Natural killer cell (primary cell): Measurements from ENCODE around the gene SPIN3. TPM values are rescaled to one million over a fixed set of nuclear protein-coding genes. Genes with fewer than 3 reads are reported as not detected.
"Not testable (repeated sequence)": the region's sequence is repeated elsewhere in the genome, so short reads cannot be mapped to it uniquely, and the experiment has no call there.

Source experiments
- ATAC-seq, 3 donors: fragments of 150-1000 bp in 2 of 3; fragments of 200-7000 bp in 1 of 3; cut with Tn5 transposase; 1 replicate in 1 of 3; 2 replicates in 2 of 3; pipeline ENCODE4 v1.10.0; 2021; ENCODE audit warnings: mild to moderate bottlenecking in 2 of 3, moderate library complexity in 2 of 3
- DNase-seq, 2 donors: peaks; one replicate each; pipeline versions ENCODE4 v3.0.0 to v3.0.0-alpha.2; 2013 to 2021; ENCODE audit warnings: mixed read lengths in 1 of 2
- H3K27ac ChIP-seq: one replicate; pipeline ENCODE4 v1.5.1; 2013; ENCODE audit warnings: mild to moderate bottlenecking, low read length
- H3K27me3 ChIP-seq: one replicate; pipeline ENCODE4 v1.6.1; 2013; ENCODE audit warnings: low read length; ENCODE audit not compliant: control insufficient read depth, insufficient read depth
- H3K36me3 ChIP-seq: one replicate; pipeline ENCODE4 v1.6.1; 2013; ENCODE audit warnings: low read length; ENCODE audit not compliant: control insufficient read depth, insufficient read depth
- H3K4me1 ChIP-seq: one replicate; pipeline ENCODE4 v1.6.1; 2013; ENCODE audit warnings: low read length; ENCODE audit not compliant: control insufficient read depth, insufficient read depth
- H3K4me3 ChIP-seq: one replicate; pipeline ENCODE4 v1.5.1; 2013; ENCODE audit warnings: low read length
- H3K9me3 ChIP-seq: one replicate; pipeline ENCODE4 v1.6.1; 2013; ENCODE audit warnings: low read length; ENCODE audit not compliant: control insufficient read depth, insufficient read depth
- H3K27ac Mint-ChIP-seq, 2 donors: one replicate each; pipeline ENCODE4 v1.8.0; 2022; ENCODE audit warnings: mild to moderate bottlenecking in 2 of 2, mixed read lengths in 2 of 2, moderate library complexity in 1 of 2
- H3K27me3 Mint-ChIP-seq, 2 donors: one replicate each; pipeline ENCODE4 v1.8.0; 2022; ENCODE audit warnings: low read depth in 2 of 2, mixed read lengths in 2 of 2
- H3K36me3 Mint-ChIP-seq: one replicate; pipeline ENCODE4 v1.8.0; 2022; ENCODE audit warnings: mixed read lengths
- H3K4me1 Mint-ChIP-seq, 2 donors: one replicate each; pipeline ENCODE4 v1.8.0; 2022; ENCODE audit warnings: mixed read lengths in 2 of 2
- H3K4me3 Mint-ChIP-seq: one replicate; pipeline ENCODE4 v1.8.0; 2022; ENCODE audit warnings: mild to moderate bottlenecking, moderate library complexity, mixed read lengths
- H3K9me3 Mint-ChIP-seq, 2 donors: one replicate each; pipeline ENCODE4 v1.8.0; 2022; ENCODE audit warnings: mixed read lengths in 2 of 2
- CTCF ChIP-seq: fragments of 200-600 bp; IDR thresholded peaks from one replicate; pipeline ENCODE4 v1.8.0; 2022; ENCODE audit warnings: antibody characterized with exemption
- WGBS: methylation state at CpG from one replicate; pipeline ENCODE4 v1.1.7; 2013; ENCODE audit warnings: missing lambda C conversion rate; ENCODE audit not compliant: insufficient coverage; 5-methylcytosine and 5-hydroxymethylcytosine counted together
- intact Hi-C: fragments of 100-400 bp; cut with micrococcal nuclease; formaldehyde crosslinking; loops from one replicate; pipeline ENCODE4 v1.14.2; 2022
- total RNA-seq, 4 donors: library from RNA; stranded (reverse); fragments of 120-200 nt in 1 of 4; gene quantifications; one replicate each; pipeline versions ENCODE4 v1.2.3 to v1.2.4, GENCODE V29; 2013 to 2022

Gene SPIN3
- 1 to 10 TPM; 5.2 to 6.6 (median 5.6) TPM for total RNA-seq
- 16.0 TPM for total RNA-seq (2013)

DNA sequence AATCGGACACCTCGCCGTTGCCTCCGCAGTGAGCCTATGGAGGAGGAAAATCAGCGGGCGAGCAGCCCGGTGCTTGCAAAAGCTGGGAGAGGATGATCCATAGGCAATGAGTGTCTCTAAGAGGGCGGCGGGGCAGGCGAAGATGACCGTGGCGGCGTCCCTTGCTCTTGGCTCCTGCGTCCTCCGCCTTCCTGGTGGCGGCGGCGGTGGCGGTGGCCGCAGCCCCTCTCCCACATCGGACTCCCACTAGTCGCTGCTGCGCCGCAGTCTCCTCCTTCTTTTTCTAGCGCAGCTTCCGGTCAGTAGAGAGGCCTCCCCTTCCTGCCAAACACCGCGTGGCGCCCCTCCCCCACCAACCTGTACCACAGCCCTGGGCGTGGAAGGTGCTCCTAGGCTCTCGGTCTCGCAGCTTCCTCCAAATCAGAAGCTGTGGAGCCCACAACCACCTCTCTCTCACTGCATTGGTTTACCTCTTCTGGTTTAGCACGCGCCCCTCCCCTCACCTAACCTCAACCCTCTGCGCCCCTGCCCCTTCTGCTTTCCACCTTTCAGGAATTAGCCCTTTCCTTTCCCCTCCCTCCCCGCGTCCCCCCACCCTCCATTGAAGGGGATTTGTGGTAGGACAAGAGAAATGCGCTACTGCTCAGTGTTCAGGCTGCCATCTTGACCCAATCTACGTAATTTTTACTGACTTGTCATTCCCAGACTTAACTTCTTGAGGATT lies at the start of gene SPIN3:
SPIN3 (minus strand) TSS at position 271 of the 724 bp plus-strand sequence. CDS start 594 bp downstream, outside the sequence.
- WGBS = 2% methylated on average over 35 of the region's 39 CpGs
- Histone ChIP-seq H3K9me3 (no peaks in the 10 kb centered on the region), H3K36me3 (no peaks in the 10 kb centered on the region), H3K4me3 (peak within 1 kb of the TSS; percentile 56), H3K4me1 (peaks cover 8% of the 10 kb centered on the region), H3K27me3 (no peaks in the 10 kb centered on the region), H3K27ac (no peak within 1 kb of the TSS)
- Mint-ChIP-seq H3K27ac (peak within 1 kb of the TSS in 1 of 2 donors; percentile 88), H3K9me3 (no peaks in the 10 kb centered on the region), H3K4me1 (peaks cover 26 to 37% of the 10 kb centered on the region in 2 donors), H3K4me3 (peak within 1 kb of the TSS; percentile 92), H3K36me3 (no peaks in the 10 kb centered on the region), H3K27me3 (peaks cover 0 to 45% of the 10 kb centered on the region in 2 donors)
- intact Hi-C loops = no loop called here
- DNase-seq (peak; percentile 21 to 62), ATAC-seq (peak; percentile 61 to 79 (median 70))
- no peak for TF ChIP-seq CTCF

- no peak for TF ChIP-seq CTCF
- Mint-ChIP-seq H3K4me3 (no peak overlapping the region), H3K36me3 (no peaks in the 10 kb centered on the region), H3K9me3 (no peaks in the 10 kb centered on the region), H3K27me3 (peaks cover 0 to 31% of the 10 kb centered on the region in 2 donors), H3K27ac (no peak overlapping the region), H3K4me1 (no peaks in the 10 kb centered on the region)
- no peak for DNase-seq
- Histone ChIP-seq H3K9me3 (no peaks in the 10 kb centered on the region), H3K36me3 (no peaks in the 10 kb centered on the region), H3K27me3 (no peaks in the 10 kb centered on the region), H3K27ac (no peak overlapping the region), H3K4me3 (no peak overlapping the region), H3K4me1 (no peaks in the 10 kb centered on the region)
- intact Hi-C loops = no loop called here
- 74% methylated on average over 3 of the region's 3 CpGs for WGBS
- ATAC-seq = no peak
Measured at GRCh38 chrX:57044245-57044644, 48.9 kb upstream of the SPIN3 start.

DNA sequence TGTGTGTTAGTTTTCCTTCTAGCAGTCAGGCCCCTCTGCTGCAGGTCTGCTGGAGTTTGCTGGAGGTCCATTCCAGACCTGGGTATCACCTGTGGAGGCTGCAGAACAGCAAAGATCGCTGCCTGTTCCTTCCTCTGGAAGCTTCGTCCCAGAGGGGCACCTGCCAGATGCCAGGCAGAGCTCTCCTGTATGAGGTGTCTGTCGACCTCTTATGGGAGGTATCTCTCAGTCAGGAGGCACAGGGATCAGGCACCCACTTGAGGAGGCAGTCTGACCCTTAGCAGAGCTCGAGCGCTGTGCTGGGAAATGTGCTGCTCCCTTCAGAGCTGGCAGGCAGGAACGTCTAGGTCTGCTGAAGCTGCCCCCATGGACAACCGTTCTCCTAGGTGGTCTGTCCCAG lies 41.9 kb upstream of the SPIN3 start:
- not testable (repeated sequence) for H3K36me3 ChIP-seq, DNase-seq
- 93% methylated on average over 7 of the region's 7 CpGs for WGBS

DNA sequence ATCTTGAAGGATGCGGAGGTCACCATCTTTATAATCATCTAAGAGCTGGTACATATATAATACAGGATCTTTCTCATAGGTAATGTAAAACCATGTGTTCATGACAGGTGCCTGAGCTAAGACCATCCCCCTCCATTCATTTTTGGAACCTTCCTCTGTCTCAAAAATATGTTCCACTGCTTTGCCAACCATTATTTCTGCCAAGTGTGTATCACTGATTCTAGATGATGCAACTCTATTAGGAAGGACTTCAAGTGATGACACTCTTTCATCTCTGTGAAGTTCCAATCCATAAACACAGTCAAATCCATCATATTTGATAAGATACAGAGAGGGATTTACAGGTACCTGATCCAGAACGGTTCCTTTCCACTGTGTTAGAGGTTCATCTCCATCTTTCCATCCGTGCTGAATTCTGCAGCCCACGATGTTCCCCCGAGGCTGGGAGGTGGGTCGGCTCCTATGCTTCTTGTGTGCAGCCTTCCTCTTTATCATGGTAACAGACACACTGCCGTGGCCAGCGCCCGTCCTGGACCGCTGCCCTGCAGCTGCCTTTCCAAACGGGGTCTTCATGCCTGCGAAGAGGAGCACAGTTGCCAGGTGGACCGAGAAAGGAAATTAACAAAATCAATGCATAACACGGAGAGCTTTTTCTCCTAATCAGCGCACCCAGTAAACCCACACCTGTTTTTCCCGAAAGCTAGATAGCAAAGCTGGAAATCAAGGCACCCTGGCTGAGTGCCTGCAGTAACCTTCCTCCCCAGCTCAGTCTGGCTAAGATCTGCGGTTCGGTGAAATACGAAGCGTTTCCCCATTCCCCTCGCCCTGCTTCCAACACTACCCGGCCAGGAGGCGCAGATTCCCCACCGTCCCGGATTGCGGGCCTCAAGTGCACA lies 718 bp downstream of the SPIN3 start:
- Mint-ChIP-seq H3K27ac (peak overlapping the region in 1 of 2 donors; percentile 88), H3K4me3 (peak overlapping the region; percentile 92), H3K27me3 (peaks cover 0 to 38% of the 10 kb centered on the region in 2 donors), H3K9me3 (no peaks in the 10 kb centered on the region), H3K4me1 (peaks cover 26 to 37% of the 10 kb centered on the region in 2 donors), H3K36me3 (no peaks in the 10 kb centered on the region)
- H3K36me3 ChIP-seq = no peaks in the 10 kb centered on the region
- intact Hi-C loops = no loop called here
- no peak for TF ChIP-seq CTCF
- 44% methylated on average over 25 of the region's 26 CpGs for WGBS
- peaks cover 8% of the 10 kb centered on the region for H3K4me1 ChIP-seq
- H3K9me3 ChIP-seq = no peaks in the 10 kb centered on the region
- H3K4me3 ChIP-seq = peak overlapping the region; percentile 56
- no peak for DNase-seq
- no peaks in the 10 kb centered on the region for H3K27me3 ChIP-seq
- ATAC-seq = peak in 1 of 3 donors; percentile 20
- no peak overlapping the region for H3K27ac ChIP-seq

More for the DNA sequence above, 41.9 kb upstream of the SPIN3 start:
- H3K4me1 ChIP-seq, H3K9me3 Mint-ChIP-seq, intact Hi-C loops, H3K9me3 ChIP-seq, H3K4me3 Mint-ChIP-seq, H3K36me3 Mint-ChIP-seq, H3K4me3 ChIP-seq, H3K4me1 Mint-ChIP-seq, ATAC-seq, H3K27ac Mint-ChIP-seq, H3K27ac ChIP-seq, H3K27me3 ChIP-seq: not testable (repeated sequence)
- peaks cover 11 to 35% of the 10 kb centered on the region in 2 donors for H3K27me3 Mint-ChIP-seq
